WTC11 (cell line): ENCODE results near the gene SH3PXD2A. TPM values are rescaled to one million over a fixed set of nuclear protein-coding genes. Genes with fewer than 3 reads are reported as not detected.

Experiments
- ATAC-seq: fragments of 200-7000 bp; cut with Tn5 transposase; 2 replicates; pipeline ENCODE4 v1.10.0; 2021; ENCODE audit warnings: mild to moderate bottlenecking, moderate library complexity
- CTCF ChIA-PET: fragments of 300-600 bp; sonication (Branson Sonifier 250); formaldehyde crosslinking; loops from one replicate; lab custom pipeline; 2021; ENCODE audit warnings: antibody characterized with exemption; lab: Charles Lee
- POLR2A ChIA-PET: fragments of 350-600 bp; sonication (Branson Sonifier 250); formaldehyde crosslinking; loops from one replicate; lab custom pipeline; 2021; ENCODE audit warnings: antibody characterized with exemption; lab: Charles Lee
- DNase-seq: peaks from one replicate; pipeline ENCODE4 v3.0.0; 2021; ENCODE audit warnings: low spot score
- H3K27ac Mint-ChIP-seq: 2 replicates; pipeline ENCODE4 v1.8.0; 2021; ENCODE audit warnings: mixed read lengths
- H3K27me3 Mint-ChIP-seq: 2 replicates; pipeline ENCODE4 v1.8.0; 2021; ENCODE audit warnings: low read depth, mild to moderate bottlenecking, moderate library complexity, mixed read lengths
- H3K36me3 Mint-ChIP-seq: 2 replicates; pipeline ENCODE4 v1.8.0; 2021; ENCODE audit warnings: mixed read lengths
- H3K4me1 Mint-ChIP-seq: 2 replicates; pipeline ENCODE4 v1.8.0; 2022; ENCODE audit warnings: mixed read lengths
- H3K4me3 Mint-ChIP-seq: 2 replicates; pipeline ENCODE4 v1.8.0; 2021; ENCODE audit warnings: mild to moderate bottlenecking, moderate library complexity, mixed read lengths
- H3K9me3 Mint-ChIP-seq: 2 replicates; pipeline ENCODE4 v1.8.0; 2021; ENCODE audit warnings: mixed read lengths
- CREB1 ChIP-seq: sonication (generic); formaldehyde crosslinking; IDR thresholded peaks from 2 replicates; pipeline ENCODE4 v1.8.0; 2023; ENCODE audit warnings: mild to moderate bottlenecking, missing genetic modification reagents
- E2F1 ChIP-seq: sonication (generic); formaldehyde crosslinking; IDR thresholded peaks from 2 replicates; pipeline ENCODE4 v1.8.0; 2022; ENCODE audit warnings: mild to moderate bottlenecking, missing genetic modification reagents
- E2F5 ChIP-seq: sonication (generic); formaldehyde crosslinking; IDR thresholded peaks from 2 replicates; pipeline ENCODE4 v1.8.1; 2022; ENCODE audit warnings: mild to moderate bottlenecking, moderate library complexity, missing genetic modification reagents
- EMX1 ChIP-seq: fragments of 250-450 bp; sonication (Bioruptor Pico); IDR thresholded peaks from 2 replicates; pipeline ENCODE4 v1.8.0; 2021; ENCODE audit warnings: mild to moderate bottlenecking
- ETV6 ChIP-seq: sonication (generic); formaldehyde crosslinking; IDR thresholded peaks from 2 replicates; pipeline ENCODE4 v1.8.1; 2022; ENCODE audit warnings: mild to moderate bottlenecking, missing genetic modification reagents
- FOXK1 ChIP-seq: sonication (generic); formaldehyde crosslinking; IDR thresholded peaks from 2 replicates; pipeline ENCODE4 v1.8.0; 2022; ENCODE audit warnings: mild to moderate bottlenecking, moderate library complexity, missing genetic modification reagents
- NFE2L1 ChIP-seq: sonication (generic); formaldehyde crosslinking; IDR thresholded peaks from 2 replicates; pipeline ENCODE4 v1.8.1; 2023; ENCODE audit warnings: missing genetic modification reagents
- NR2C2 ChIP-seq: sonication (generic); formaldehyde crosslinking; IDR thresholded peaks from 2 replicates; pipeline ENCODE4 v1.8.0; 2022; ENCODE audit warnings: mild to moderate bottlenecking, missing genetic modification reagents
- NR3C1 ChIP-seq: sonication (generic); formaldehyde crosslinking; conservative IDR thresholded peaks from 2 replicates; pipeline ENCODE4 v1.8.1; 2023; ENCODE audit warnings: low read depth, mild to moderate bottlenecking, missing genetic modification reagents
- SMAD3 ChIP-seq: sonication (generic); formaldehyde crosslinking; IDR thresholded peaks from 2 replicates; pipeline ENCODE4 v1.8.0; 2022; ENCODE audit warnings: missing genetic modification reagents, mild to moderate bottlenecking, borderline replicate concordance
- TCF7 ChIP-seq: sonication (generic); formaldehyde crosslinking; IDR thresholded peaks from 2 replicates; pipeline ENCODE4 v1.8.0; 2022; ENCODE audit warnings: mild to moderate bottlenecking, low read depth, missing genetic modification reagents, moderate library complexity
- ZBTB21 ChIP-seq: sonication (generic); formaldehyde crosslinking; IDR thresholded peaks from 2 replicates; pipeline ENCODE4 v1.8.1; 2023; ENCODE audit warnings: mild to moderate bottlenecking, missing genetic modification reagents, borderline replicate concordance
- ZNF121 ChIP-seq: sonication (generic); formaldehyde crosslinking; IDR thresholded peaks from 2 replicates; pipeline ENCODE4 v1.8.0; 2023; ENCODE audit warnings: missing genetic modification reagents
- total RNA-seq: library from RNA; stranded (reverse); gene quantifications from 3 replicates; pipeline ENCODE4 v1.2.3, GENCODE V29; 2021
- TF ChIP-seq, protein P1 (sequence below): sonication (generic); formaldehyde crosslinking; conservative IDR thresholded peaks from 2 replicates; pipeline ENCODE4 v1.8.1; 2023; ENCODE audit warnings: mild to moderate bottlenecking, low read depth, missing genetic modification reagents, moderate library complexity
- TF ChIP-seq, protein P2 (sequence below): fragments of 250-450 bp; sonication (Bioruptor Pico); IDR thresholded peaks from 2 replicates; pipeline ENCODE4 v1.9.0; 2021; ENCODE audit warnings: mild to moderate bottlenecking
- TF ChIP-seq, protein P3 (sequence below): sonication (generic); formaldehyde crosslinking; conservative IDR thresholded peaks from 2 replicates; pipeline ENCODE4 v1.8.1; 2022; ENCODE audit warnings: mild to moderate bottlenecking, missing genetic modification reagents
- TF ChIP-seq, protein P4 (sequence below): fragments of 250-450 bp; sonication (Bioruptor Pico); IDR thresholded peaks from 2 replicates; pipeline ENCODE4 v1.9.0; 2021; ENCODE audit warnings: mild to moderate bottlenecking

Gene SH3PXD2A
- total RNA-seq, 1 experiment from 2014 or later = 15.7 TPM

DNA sequence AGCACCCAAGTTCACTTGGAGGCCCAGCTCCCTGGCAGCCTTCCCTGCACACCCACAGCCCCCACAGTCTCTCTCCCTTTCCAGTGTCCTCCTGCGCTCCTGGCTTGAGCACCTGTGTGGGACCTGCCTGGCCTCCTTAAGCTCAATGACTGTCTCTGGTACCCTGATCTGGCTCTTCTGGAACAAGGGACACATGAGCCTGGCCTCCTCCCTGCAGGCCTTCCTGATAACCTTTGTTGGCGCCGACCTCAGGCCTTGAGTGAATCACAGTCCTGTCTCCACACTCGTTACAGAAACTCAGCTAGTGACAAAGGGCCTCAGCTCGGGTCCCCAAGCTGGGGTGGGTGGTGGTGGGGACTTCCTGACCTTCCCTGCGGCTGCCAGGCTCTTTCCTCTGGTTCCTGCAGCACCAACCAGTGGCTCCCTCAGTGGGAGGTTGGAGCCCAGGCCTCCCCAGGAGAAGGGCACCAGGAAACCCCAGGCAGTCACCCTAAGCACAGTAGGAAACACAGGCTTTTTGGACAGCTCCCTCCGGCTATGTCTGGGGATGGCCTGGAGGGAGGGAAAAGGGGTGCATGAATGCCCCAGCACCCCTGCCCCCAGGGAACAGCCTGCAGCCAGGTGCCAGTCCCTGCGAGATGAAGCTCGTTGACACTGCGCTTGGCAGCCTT is 147.3 kb downstream of the SH3PXD2A start (continued):
- TF ChIP-seq E2F1 (CRISPR knock-in tag) = no peak
- TF ChIP-seq, all 79 proteins: peak for 0

- Mint-ChIP-seq H3K4me1 (no peaks in the 10 kb centered on the region), H3K4me3 (no peak overlapping the region), H3K27ac (no peak overlapping the region), H3K36me3 (no peaks in the 10 kb centered on the region), H3K9me3 (no peaks in the 10 kb centered on the region), H3K27me3 (no peaks in the 10 kb centered on the region)
- ATAC-seq (no peak), DNase-seq (no peak)
- ChIA-PET POLR2A (no interaction called here), CTCF (interaction anchor here (1.1 to 2.1 kb wide), 4 partner anchors 12 to 140 kb away, joined by 4 to 6 read pairs (median 5); no protein-coding TSS in a partner anchor)
- TF ChIP-seq EMX1 (CRISPR knock-in tag) (no peak), ETV6 (no peak), CREB1 (CRISPR knock-in tag) (no peak), NR2C2 (CRISPR knock-in tag) (no peak), NR3C1 (CRISPR knock-in tag) (no peak), E2F5 (CRISPR knock-in tag) (no peak)
Observed at GRCh38 chr10:103706762-103707161, 148.6 kb downstream of the SH3PXD2A start.

DNA sequence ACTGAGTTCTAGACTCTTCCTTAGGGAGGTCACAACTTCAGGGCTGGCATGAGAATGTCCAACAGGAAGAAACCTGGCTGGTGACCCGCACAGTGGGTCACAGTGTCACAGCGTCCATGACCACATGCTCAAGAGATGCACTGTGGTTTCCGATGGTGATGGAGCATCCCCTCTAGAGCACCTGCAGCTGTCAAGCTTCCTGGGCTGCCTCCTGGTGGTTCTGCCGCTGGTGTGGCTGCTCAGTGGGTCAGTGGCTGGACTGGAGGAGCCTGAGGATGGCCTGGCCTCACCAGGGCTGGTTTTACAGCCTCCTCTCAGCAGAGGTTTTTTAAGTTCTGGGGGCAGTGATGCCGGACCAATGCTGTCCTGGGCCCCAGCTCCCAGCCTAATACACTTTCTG is 149.3 kb downstream of the SH3PXD2A start:
- ATAC-seq (peak; percentile 36), DNase-seq (no peak)
- Mint-ChIP-seq H3K36me3 (no peaks in the 10 kb centered on the region), H3K4me1 (no peaks in the 10 kb centered on the region), H3K27me3 (no peaks in the 10 kb centered on the region), H3K27ac (no peak overlapping the region), H3K9me3 (no peaks in the 10 kb centered on the region), H3K4me3 (no peak overlapping the region)
- CTCF ChIA-PET = interaction anchor here (1.5 to 1.9 kb wide), 2 partner anchors 20 to 108 kb away, joined by 4 to 6 read pairs; no protein-coding TSS in a partner anchor
- TF ChIP-seq ZBTB21 (CRISPR knock-in tag) (no peak), FOXK1 (CRISPR knock-in tag) (no peak), E2F1 (CRISPR knock-in tag) (no peak), ZNF121 (CRISPR knock-in tag) (no peak), SMAD3 (CRISPR knock-in tag) (no peak), TCF7 (CRISPR knock-in tag) (no peak), NFE2L1 (no peak)
- TF ChIP-seq, protein P1, sequence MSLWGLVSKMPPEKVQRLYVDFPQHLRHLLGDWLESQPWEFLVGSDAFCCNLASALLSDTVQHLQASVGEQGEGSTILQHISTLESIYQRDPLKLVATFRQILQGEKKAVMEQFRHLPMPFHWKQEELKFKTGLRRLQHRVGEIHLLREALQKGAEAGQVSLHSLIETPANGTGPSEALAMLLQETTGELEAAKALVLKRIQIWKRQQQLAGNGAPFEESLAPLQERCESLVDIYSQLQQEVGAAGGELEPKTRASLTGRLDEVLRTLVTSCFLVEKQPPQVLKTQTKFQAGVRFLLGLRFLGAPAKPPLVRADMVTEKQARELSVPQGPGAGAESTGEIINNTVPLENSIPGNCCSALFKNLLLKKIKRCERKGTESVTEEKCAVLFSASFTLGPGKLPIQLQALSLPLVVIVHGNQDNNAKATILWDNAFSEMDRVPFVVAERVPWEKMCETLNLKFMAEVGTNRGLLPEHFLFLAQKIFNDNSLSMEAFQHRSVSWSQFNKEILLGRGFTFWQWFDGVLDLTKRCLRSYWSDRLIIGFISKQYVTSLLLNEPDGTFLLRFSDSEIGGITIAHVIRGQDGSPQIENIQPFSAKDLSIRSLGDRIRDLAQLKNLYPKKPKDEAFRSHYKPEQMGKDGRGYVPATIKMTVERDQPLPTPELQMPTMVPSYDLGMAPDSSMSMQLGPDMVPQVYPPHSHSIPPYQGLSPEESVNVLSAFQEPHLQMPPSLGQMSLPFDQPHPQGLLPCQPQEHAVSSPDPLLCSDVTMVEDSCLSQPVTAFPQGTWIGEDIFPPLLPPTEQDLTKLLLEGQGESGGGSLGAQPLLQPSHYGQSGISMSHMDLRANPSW (CRISPR knock-in tag) = no peak
- TF ChIP-seq, protein P2, sequence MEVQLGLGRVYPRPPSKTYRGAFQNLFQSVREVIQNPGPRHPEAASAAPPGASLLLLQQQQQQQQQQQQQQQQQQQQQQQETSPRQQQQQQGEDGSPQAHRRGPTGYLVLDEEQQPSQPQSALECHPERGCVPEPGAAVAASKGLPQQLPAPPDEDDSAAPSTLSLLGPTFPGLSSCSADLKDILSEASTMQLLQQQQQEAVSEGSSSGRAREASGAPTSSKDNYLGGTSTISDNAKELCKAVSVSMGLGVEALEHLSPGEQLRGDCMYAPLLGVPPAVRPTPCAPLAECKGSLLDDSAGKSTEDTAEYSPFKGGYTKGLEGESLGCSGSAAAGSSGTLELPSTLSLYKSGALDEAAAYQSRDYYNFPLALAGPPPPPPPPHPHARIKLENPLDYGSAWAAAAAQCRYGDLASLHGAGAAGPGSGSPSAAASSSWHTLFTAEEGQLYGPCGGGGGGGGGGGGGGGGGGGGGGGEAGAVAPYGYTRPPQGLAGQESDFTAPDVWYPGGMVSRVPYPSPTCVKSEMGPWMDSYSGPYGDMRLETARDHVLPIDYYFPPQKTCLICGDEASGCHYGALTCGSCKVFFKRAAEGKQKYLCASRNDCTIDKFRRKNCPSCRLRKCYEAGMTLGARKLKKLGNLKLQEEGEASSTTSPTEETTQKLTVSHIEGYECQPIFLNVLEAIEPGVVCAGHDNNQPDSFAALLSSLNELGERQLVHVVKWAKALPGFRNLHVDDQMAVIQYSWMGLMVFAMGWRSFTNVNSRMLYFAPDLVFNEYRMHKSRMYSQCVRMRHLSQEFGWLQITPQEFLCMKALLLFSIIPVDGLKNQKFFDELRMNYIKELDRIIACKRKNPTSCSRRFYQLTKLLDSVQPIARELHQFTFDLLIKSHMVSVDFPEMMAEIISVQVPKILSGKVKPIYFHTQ (CRISPR knock-in tag) = no peak
- TF ChIP-seq, protein P3, sequence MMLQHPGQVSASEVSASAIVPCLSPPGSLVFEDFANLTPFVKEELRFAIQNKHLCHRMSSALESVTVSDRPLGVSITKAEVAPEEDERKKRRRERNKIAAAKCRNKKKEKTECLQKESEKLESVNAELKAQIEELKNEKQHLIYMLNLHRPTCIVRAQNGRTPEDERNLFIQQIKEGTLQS = no peak
- TF ChIP-seq, protein P4, sequence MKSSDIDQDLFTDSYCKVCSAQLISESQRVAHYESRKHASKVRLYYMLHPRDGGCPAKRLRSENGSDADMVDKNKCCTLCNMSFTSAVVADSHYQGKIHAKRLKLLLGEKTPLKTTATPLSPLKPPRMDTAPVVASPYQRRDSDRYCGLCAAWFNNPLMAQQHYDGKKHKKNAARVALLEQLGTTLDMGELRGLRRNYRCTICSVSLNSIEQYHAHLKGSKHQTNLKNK (CRISPR knock-in tag) = no peak
- POLR2A ChIA-PET = interaction anchor here (0.7 kb wide), 1 partner anchor 122 kb away, joined by 3 read pairs; no protein-coding TSS in a partner anchor
